Measurements from ENCODE around the gene COL28A1. TPM values are rescaled to one million over a fixed set of nuclear protein-coding genes. Genes with fewer than 3 reads are reported as not detected.

COL28A1 gene
- total and polyA plus RNA-seq, 3 donors from 2014 or later = 4.0 to 9.2 (median 8.7) TPM

GRCh38 chr7:7434329-7434728 lies 101.3 kb downstream of the COL28A1 start:
- Histone ChIP-seq H3K9me3 (no peaks in the 10 kb centered on the region), H3K27me3 (no peaks in the 10 kb centered on the region), H3K36me3 (ENCODE audit: low read depth, missing control alignments) (no peaks in the 10 kb centered on the region), H3K4me1 (no peaks in the 10 kb centered on the region), H3K4me3 (no peak overlapping the region), H3K27ac (no peak overlapping the region)
- intact Hi-C loops (cut with DNase I; ENCODE audit: low total_unique reads) = no loop called here
- no peak for DNase-seq
- WGBS, 2 donors = 49 to 53% methylated on average over 3 of the region's 3 CpGs
- TF ChIP-seq, protein P1, sequence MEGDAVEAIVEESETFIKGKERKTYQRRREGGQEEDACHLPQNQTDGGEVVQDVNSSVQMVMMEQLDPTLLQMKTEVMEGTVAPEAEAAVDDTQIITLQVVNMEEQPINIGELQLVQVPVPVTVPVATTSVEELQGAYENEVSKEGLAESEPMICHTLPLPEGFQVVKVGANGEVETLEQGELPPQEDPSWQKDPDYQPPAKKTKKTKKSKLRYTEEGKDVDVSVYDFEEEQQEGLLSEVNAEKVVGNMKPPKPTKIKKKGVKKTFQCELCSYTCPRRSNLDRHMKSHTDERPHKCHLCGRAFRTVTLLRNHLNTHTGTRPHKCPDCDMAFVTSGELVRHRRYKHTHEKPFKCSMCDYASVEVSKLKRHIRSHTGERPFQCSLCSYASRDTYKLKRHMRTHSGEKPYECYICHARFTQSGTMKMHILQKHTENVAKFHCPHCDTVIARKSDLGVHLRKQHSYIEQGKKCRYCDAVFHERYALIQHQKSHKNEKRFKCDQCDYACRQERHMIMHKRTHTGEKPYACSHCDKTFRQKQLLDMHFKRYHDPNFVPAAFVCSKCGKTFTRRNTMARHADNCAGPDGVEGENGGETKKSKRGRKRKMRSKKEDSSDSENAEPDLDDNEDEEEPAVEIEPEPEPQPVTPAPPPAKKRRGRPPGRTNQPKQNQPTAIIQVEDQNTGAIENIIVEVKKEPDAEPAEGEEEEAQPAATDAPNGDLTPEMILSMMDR (IDR thresholded peaks at IDR 0.05) = no peak
- no peak for TF ChIP-seq POLR2A (IDR thresholded peaks at IDR 0.05)

GRCh38 chr7:7433811-7434210 lies 101.9 kb downstream of the COL28A1 start:
- no peaks in the 10 kb centered on the region for H3K27me3 ChIP-seq
- intact Hi-C loops (cut with DNase I; ENCODE audit: low total_unique reads) = no loop called here
- TF ChIP-seq POLR2A (IDR thresholded peaks at IDR 0.05) = no peak
- TF ChIP-seq, protein P1 (IDR thresholded peaks at IDR 0.05) = no peak

DNA sequence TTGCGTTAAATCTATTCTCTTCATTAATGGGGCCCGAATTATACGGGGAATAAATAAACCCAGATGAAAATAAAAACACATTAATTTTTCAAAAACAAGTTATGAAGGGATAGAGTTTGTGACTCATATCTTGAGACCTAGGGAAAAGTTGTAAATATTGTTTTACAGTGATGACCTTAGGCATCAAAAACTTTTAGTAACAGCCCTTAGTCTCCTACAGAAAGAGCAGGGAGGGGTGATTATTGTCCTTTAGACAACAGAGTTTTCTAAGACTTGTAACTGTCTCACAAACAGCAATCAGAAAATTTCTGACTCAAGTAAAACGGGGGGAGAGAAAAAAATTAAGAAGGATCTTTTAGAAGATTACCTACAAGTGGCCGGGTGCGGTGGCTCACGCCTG lies 102.7 kb downstream of the COL28A1 start:
- no peak for TF ChIP-seq POLR2A (IDR thresholded peaks at IDR 0.05)
- TF ChIP-seq, protein P1 (IDR thresholded peaks at IDR 0.05) = no peak
- no peak for DNase-seq
- Histone ChIP-seq H3K9me3 (no peaks in the 10 kb centered on the region), H3K27ac (no peak overlapping the region), H3K27me3 (no peaks in the 10 kb centered on the region), H3K4me3 (no peak overlapping the region), H3K36me3 (ENCODE audit: low read depth, missing control alignments) (no peaks in the 10 kb centered on the region), H3K4me1 (no peaks in the 10 kb centered on the region)
- WGBS, 2 donors = 92 to 97% methylated on average over 7 of the region's 7 CpGs
- intact Hi-C loops (cut with DNase I; ENCODE audit: low total_unique reads) = no loop called here

More at GRCh38 chr7:7433811-7434210, 101.9 kb downstream of the COL28A1 start:
- Histone ChIP-seq H3K4me3 (no peak overlapping the region), H3K36me3 (ENCODE audit: low read depth, missing control alignments) (no peaks in the 10 kb centered on the region), H3K27ac (no peak overlapping the region), H3K4me1 (no peaks in the 10 kb centered on the region), H3K9me3 (no peaks in the 10 kb centered on the region)
- 51 to 81% methylated on average over 1 of the region's 1 CpG for WGBS, 2 donors
- no peak for DNase-seq

GRCh38 chr7:7428806-7429205 lies 106.9 kb downstream of the COL28A1 start:
- WGBS, 2 donors = 76 to 84% methylated on average over 4 of the region's 4 CpGs
- Histone ChIP-seq H3K27ac (no peak overlapping the region), H3K27me3 (no peaks in the 10 kb centered on the region), H3K4me1 (no peaks in the 10 kb centered on the region), H3K36me3 (ENCODE audit: low read depth, missing control alignments) (no peaks in the 10 kb centered on the region), H3K4me3 (no peak overlapping the region), H3K9me3 (no peaks in the 10 kb centered on the region)
- intact Hi-C loops (cut with DNase I; ENCODE audit: low total_unique reads) = no loop called here
- DNase-seq = no peak
- TF ChIP-seq, protein P1 (IDR thresholded peaks at IDR 0.05) = no peak
- TF ChIP-seq POLR2A (IDR thresholded peaks at IDR 0.05) = no peak

DNA sequence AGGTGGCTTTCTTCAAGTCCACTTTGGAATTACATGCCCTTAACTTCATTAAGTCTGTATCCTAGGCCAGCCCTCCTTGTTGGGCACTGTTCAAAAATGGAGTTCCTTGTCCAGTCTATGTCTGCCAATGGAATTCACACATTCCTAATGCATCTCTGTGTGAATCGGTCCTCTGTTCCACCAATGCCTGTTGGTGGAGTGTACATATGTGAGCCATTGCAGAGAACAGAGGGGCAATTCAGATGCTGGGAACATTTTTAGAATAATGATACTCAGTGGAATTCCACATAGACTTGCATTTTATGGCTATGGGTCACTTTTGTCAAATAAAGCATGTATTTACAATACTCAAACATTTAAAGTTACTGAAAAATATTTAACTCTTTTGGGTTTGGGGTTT lies 108.3 kb downstream of the COL28A1 start:
- WGBS, 2 donors = 73 to 93% methylated on average over 1 of the region's 1 CpG
- no peak overlapping the region for H3K27ac ChIP-seq

More for the DNA sequence above, 108.3 kb downstream of the COL28A1 start:
- no peak for TF ChIP-seq POLR2A (IDR thresholded peaks at IDR 0.05)
- TF ChIP-seq, protein P1 (IDR thresholded peaks at IDR 0.05) = no peak
- intact Hi-C loops (cut with DNase I; ENCODE audit: low total_unique reads) = no loop called here
- no peak for DNase-seq
- H3K4me3 ChIP-seq = no peak overlapping the region
- no peaks in the 10 kb centered on the region for H3K9me3 ChIP-seq
- no peaks in the 10 kb centered on the region for H3K4me1 ChIP-seq
- H3K36me3 ChIP-seq (ENCODE audit: low read depth, missing control alignments) = no peaks in the 10 kb centered on the region
- H3K27me3 ChIP-seq = no peaks in the 10 kb centered on the region
